Fibroblast of lung (primary cell): ENCODE data around the gene RAB17.

ENCODE experiments used
- CTCF ChIP-seq, 2 donors: IDR thresholded peaks in 1 of 2; conservative IDR thresholded peaks in 1 of 2; 1 replicate in 1 of 2; 2 replicates in 1 of 2; pipeline ENCODE4 v1.5.1; 2011 to 2012; ENCODE audit warnings: low read length in 2 of 2, control low read depth in 1 of 2, inconsistent platforms in 1 of 2, low read depth in 1 of 2, mild to moderate bottlenecking in 1 of 2
- EZH2 ChIP-seq: IDR thresholded peaks from 2 replicates; pipeline ENCODE4 v1.5.1; 2012; ENCODE audit warnings: low read length, control low read depth, mild to moderate bottlenecking; ENCODE audit errors: missing control alignments

DNA sequence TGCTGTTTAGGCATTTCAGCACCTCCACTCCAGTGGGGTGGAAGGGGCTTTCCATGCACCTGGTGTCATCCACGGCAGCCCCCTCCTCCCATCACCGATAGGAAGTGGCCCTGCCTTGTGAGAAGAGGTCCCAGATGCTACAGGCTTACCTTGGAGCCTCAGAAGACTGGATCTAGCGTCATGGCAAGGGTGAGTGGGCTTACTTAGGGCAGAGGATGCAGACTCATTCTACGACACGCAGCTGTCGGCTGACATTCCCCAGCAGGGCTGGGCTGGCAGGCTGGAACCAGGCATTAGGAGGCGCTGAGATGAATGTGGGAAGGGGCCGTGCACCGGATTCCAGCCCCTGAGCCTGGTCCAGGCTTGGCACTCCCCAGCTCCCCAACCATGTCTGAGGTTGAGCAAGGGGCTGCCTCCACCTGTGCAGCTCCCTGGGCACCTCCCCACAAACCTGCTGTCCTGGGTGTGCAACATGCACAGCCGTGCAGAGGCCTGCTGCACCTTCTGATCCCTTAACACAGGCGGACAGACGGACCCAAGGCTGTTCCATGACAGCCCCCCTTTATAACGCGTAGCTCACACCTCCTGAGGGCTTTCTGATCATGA is 25.9 kb downstream of the RAB17 start:
- TF ChIP-seq CTCF (conservative IDR thresholded peaks at IDR 0.05 in 1 of 2, IDR thresholded peaks at IDR 0.05 in 1 of 2; ENCODE audit: low read depth in 1 of 2, low read length in 2 of 2) (no peak), EZH2 (no peak)
